SK-N-SH (cell line): Measurements from ENCODE around the gene PIK3IP1. TPM values are rescaled to one million over a fixed set of nuclear protein-coding genes. Genes with fewer than 3 reads are reported as not detected.
A peak's percentile ranks its signal among the peaks of the same experiment; 100 is the strongest.

Source experiments
- CTCF ChIA-PET: fragments of 300-600, 350-600 bp; formaldehyde crosslinking; extraction: SDS; loops from one replicate; lab custom pipeline; 2021; lab: Yijun Ruan, JAX
- POLR2A ChIA-PET: fragments of 350-600 bp; sonication (Branson Sonifier 250); formaldehyde crosslinking; extraction: SDS; loops from one replicate; lab custom pipeline; 2020; ENCODE audit warnings: antibody characterized with exemption, inconsistent platforms; lab: Yijun Ruan, JAX
- DNase-seq: peaks from one replicate; pipeline ENCODE4 v3.0.0; 2012
- H2AFZ ChIP-seq: fragments of 200-600 bp; sonication (generic); 2 replicates; pipeline ENCODE4 v1.8.1; 2016; ENCODE audit warnings: antibody characterized with exemption, mild to moderate bottlenecking, low read depth
- H3F3A ChIP-seq: fragments of 200-600 bp; sonication (generic); replicated peaks from 2 replicates; pipeline ENCODE3; 2016; ENCODE audit warnings: antibody characterized with exemption, mild to moderate bottlenecking; ENCODE audit not compliant: insufficient read depth
- H3K27ac ChIP-seq, 2 experiments: fragments of 200-500 bp in 1 of 2; fragments of 200-600 bp in 1 of 2; sonication (Bioruptor generic) in 1 of 2; sonication (generic), shearing (Covaris generic) in 1 of 2; 2 replicates each; pipeline versions ENCODE4 v1.5.1 to v1.6.1; 2014 to 2016; ENCODE audit warnings: low read depth in 2 of 2, inconsistent platforms in 1 of 2, low read length in 1 of 2, mild to moderate bottlenecking in 1 of 2, mixed read lengths in 1 of 2
- H3K27me3 ChIP-seq: fragments of 200-600 bp; sonication (generic), shearing (Covaris generic); 2 replicates; pipeline ENCODE4 v1.6.1; 2016; ENCODE audit warnings: mixed run types; ENCODE audit not compliant: insufficient read depth
- H3K36me3 ChIP-seq, 2 experiments: fragments of 200-500 bp in 1 of 2; fragments of 200-600 bp in 1 of 2; sonication (Bioruptor generic) in 1 of 2; sonication (generic) in 1 of 2; replicated peaks in 1 of 2; 2 replicates each; pipeline versions ENCODE3 to v1.5.1; 2014 to 2016; ENCODE audit warnings: low read length in 1 of 2, mild to moderate bottlenecking in 1 of 2; ENCODE audit not compliant: insufficient read depth in 2 of 2, control insufficient read depth in 1 of 2
- H3K4me1 ChIP-seq, 2 experiments: fragments of 200-500 bp in 1 of 2; fragments of 200-600 bp in 1 of 2; sonication (Bioruptor generic) in 1 of 2; sonication (generic), shearing (Covaris generic) in 1 of 2; 2 replicates each; pipeline versions ENCODE4 v1.5.1 to v1.6.1; 2014 to 2016; ENCODE audit warnings: low read depth in 1 of 2, low read length in 1 of 2, mixed run types in 1 of 2; ENCODE audit not compliant: insufficient read depth in 2 of 2, control insufficient read depth in 1 of 2
- H3K4me2 ChIP-seq: fragments of 200-600 bp; sonication (generic), shearing (Covaris generic); 2 replicates; pipeline ENCODE4 v1.6.1; 2017; ENCODE audit warnings: mixed run types
- H3K4me3 ChIP-seq, 2 experiments: fragments of 200-500 bp in 1 of 2; fragments of 200-600 bp in 1 of 2; sonication (Bioruptor generic) in 1 of 2; sonication (generic), shearing (Covaris generic) in 1 of 2; 2 replicates each; pipeline versions ENCODE4 v1.5.1 to v1.8.1; 2014 to 2016; ENCODE audit warnings: low read depth in 2 of 2, inconsistent platforms in 1 of 2, low read length in 1 of 2, mild to moderate bottlenecking in 1 of 2, mixed read lengths in 1 of 2, moderate library complexity in 1 of 2
- H3K79me2 ChIP-seq: fragments of 200-600 bp; sonication (generic); 2 replicates; pipeline ENCODE4 v1.8.1; 2017; ENCODE audit warnings: mild to moderate bottlenecking; ENCODE audit not compliant: insufficient read depth
- H3K9ac ChIP-seq: fragments of 200-600 bp; sonication (generic); 2 replicates; pipeline ENCODE4 v1.6.1; 2017; ENCODE audit warnings: mixed run types
- H3K9me2 ChIP-seq: fragments of 200-600 bp; sonication (generic); 2 replicates; pipeline ENCODE4 v1.6.1; 2017; ENCODE audit warnings: mixed run types
- H3K9me3 ChIP-seq: fragments of 200-600 bp; sonication (generic); 2 replicates; pipeline ENCODE4 v1.6.1; 2017; ENCODE audit warnings: mixed run types, mild to moderate bottlenecking, moderate library complexity
- H4K20me1 ChIP-seq: fragments of 200-600 bp; sonication (generic); 2 replicates; pipeline ENCODE4 v1.6.1; 2017; ENCODE audit warnings: mild to moderate bottlenecking, mixed run types; ENCODE audit not compliant: insufficient read depth
- EZH2phosphoT487 ChIP-seq: fragments of 200-600 bp; sonication (generic); IDR thresholded peaks from 2 replicates; pipeline ENCODE4 v1.6.1; 2017; ENCODE audit warnings: low read depth, mixed run types, mild to moderate bottlenecking, antibody characterized with exemption, moderate library complexity, borderline replicate concordance
- FOSL2 ChIP-seq: IDR thresholded peaks from 2 replicates; pipeline ENCODE4 v1.4.0; 2012; ENCODE audit warnings: low read depth, mild to moderate bottlenecking, moderate library complexity, borderline replicate concordance
- RFX5 ChIP-seq: IDR thresholded peaks from 2 replicates; pipeline ENCODE4 v1.6.1; 2012; ENCODE audit warnings: mild to moderate bottlenecking, improper control_type of control experiment, low read length
- SMC3 ChIP-seq: IDR thresholded peaks from 2 replicates; pipeline ENCODE4 v1.6.1; 2012; ENCODE audit warnings: low read depth, low read length, improper control_type of control experiment
- USF1 ChIP-seq: IDR thresholded peaks from 2 replicates; pipeline ENCODE4 v1.4.0; 2012; ENCODE audit warnings: low read depth, borderline replicate concordance
- YY1 ChIP-seq: IDR thresholded peaks from 2 replicates; pipeline ENCODE4 v1.4.0; 2012; ENCODE audit warnings: low read depth, mild to moderate bottlenecking
- WGBS: methylation state at CpG from one replicate; pipeline ENCODE4 v1.1.6; 2017; ENCODE audit warnings: low lambda C conversion rate; 5-methylcytosine and 5-hydroxymethylcytosine counted together
- polyA plus RNA-seq, 3 experiments: library from polyadenylated mRNA; depleted of rRNA; stranded (reverse); fragments of >200 nt; gene quantifications; 2 replicates each; pipeline ENCODE4 v1.2.3, GENCODE V29; 2012
- small RNA-seq, 7 experiments: library from RNA; depleted of rRNA; stranded (forward); fragments of <200 nt; gene quantifications; one replicate each; pipeline ENCODE3, GENCODE V24; 2012

Gene PIK3IP1
- polyA plus RNA-seq, 1 of the 3 experiments (the other 2 are of a cell fraction), result 8.6 TPM

GRCh38 chr22:31235081-31235480, 57.2 kb downstream of the PIK3IP1 start (continued):
- no peak for TF ChIP-seq RFX5

GRCh38 chr22:31233001-31233400, 59.3 kb downstream of the PIK3IP1 start:
- no peak overlapping the region for H2AFZ ChIP-seq
- CTCF ChIA-PET, result interaction anchor here (1.4 to 10.5 kb wide), 4 partner anchors 9 to 148 kb away, joined by 4 to 105 read pairs (median 6); partner anchors contain the start of gene LIMK2
- peak overlapping the region in 1 of 2 experiments; percentile 43; a peak in 2 of 4 replicates for H3K27ac ChIP-seq
- no peaks in the 10 kb centered on the region for H3K36me3 ChIP-seq
- DNase-seq, result no peak
- peaks cover 16 to 22% of the 10 kb centered on the region in 2 experiments; a peak in 2 of 4 replicates for H3K4me1 ChIP-seq
- TF ChIP-seq EZH2phosphoT487 (no peak), YY1 (no peak), SMC3 (no peak), FOSL2 (peak; percentile 21; the same call in 1 of the 2 replicates), USF1 (peak; percentile 40; the same call in 1 of the 2 replicates)
- peaks cover 79% of the 10 kb centered on the region for H3K79me2 ChIP-seq
- no peaks in the 10 kb centered on the region for H4K20me1 ChIP-seq
- POLR2A ChIA-PET, result no interaction called here
- no peaks in the 10 kb centered on the region for H3K9me3 ChIP-seq
- no peak overlapping the region for H3K9ac ChIP-seq
- no peak overlapping the region for H3K4me2 ChIP-seq
- WGBS, result 75% methylated on average over 3 of the region's 3 CpGs
- no peaks in the 10 kb centered on the region for H3K9me2 ChIP-seq
- no peak overlapping the region for H3K4me3 ChIP-seq
- no peaks in the 10 kb centered on the region for H3K27me3 ChIP-seq
- peaks cover 9% of the 10 kb centered on the region for H3F3A ChIP-seq

Small RNAs within 50 kb of the gene (small RNA-seq; reads per million reads assigned to genes)
- gene RNA5SP496, result 0 reads per million in 7 experiments

Other genes starting within 250 kb of the PIK3IP1 start
- 12.5 and 30.4 TPM in 2 replicates for gene SMTN, start 211.2 kb downstream of the PIK3IP1 start, polyA plus RNA-seq (2012; rRNA removed)
- gene SELENOM, start 184.9 kb downstream of the PIK3IP1 start, polyA plus RNA-seq (2012; rRNA removed), result 97.1 and 117 TPM in 2 replicates
- 3.2 TPM in 2 replicates for gene INPP5J, start 169.5 kb downstream of the PIK3IP1 start, polyA plus RNA-seq (2012; rRNA removed)
- not detected in 2 replicates for gene PLA2G3, start 152.0 kb downstream of the PIK3IP1 start, polyA plus RNA-seq (2012; rRNA removed)
- gene RNF185, start 132.3 kb downstream of the PIK3IP1 start, polyA plus RNA-seq (2012; rRNA removed), result 21.7 and 32.1 TPM in 2 replicates
- 9.8 and 10.7 TPM in 2 replicates for gene LIMK2, start 80.2 kb downstream of the PIK3IP1 start, polyA plus RNA-seq (2012; rRNA removed)
- gene PATZ1, start 53.9 kb upstream of the PIK3IP1 start, polyA plus RNA-seq (2012; rRNA removed), result 19.1 and 21.8 TPM in 2 replicates
- gene DRG1, start 107.1 kb upstream of the PIK3IP1 start, polyA plus RNA-seq (2012; rRNA removed), result 56.3 and 63.8 TPM in 2 replicates
- 18.4 and 39.9 TPM in 2 replicates for gene EIF4ENIF1, start 197.4 kb upstream of the PIK3IP1 start, polyA plus RNA-seq (2012; rRNA removed)
- gene SFI1, start 204.0 kb upstream of the PIK3IP1 start, polyA plus RNA-seq (2012; rRNA removed), result 20.6 and 24.7 TPM in 2 replicates